Body of pancreas (tissue), 4 donors: ENCODE measurements around the gene TEFM. TPM values are rescaled to one million over a fixed set of nuclear protein-coding genes. Genes with fewer than 3 reads are reported as not detected.
"Not testable (repeated sequence)": the region's sequence is repeated elsewhere in the genome, so short reads cannot be mapped to it uniquely, and the experiment has no call there.

ENCODE experiments used
- ATAC-seq: fragments of 150-250 bp; one replicate; pipeline ENCODE4 v1.9.1; 2016
- DNase-seq, 4 donors: peaks; one replicate each; pipeline ENCODE4 v3.0.0-alpha.2; 2019
- H3K27ac ChIP-seq, 4 donors: fragments of 200-600 bp; sonication (generic); 1 replicate in 3 of 4; 2 replicates in 1 of 4; pipeline versions ENCODE4 v1.5.1 to v1.6.1; 2016 to 2019; ENCODE audit warnings: mild to moderate bottlenecking in 1 of 4, mixed read lengths in 1 of 4, moderate library complexity in 1 of 4
- H3K27me3 ChIP-seq, 2 donors: fragments of 200-600 bp; sonication (generic); one replicate each; pipeline ENCODE4 v1.6.0; 2016; ENCODE audit warnings: mild to moderate bottlenecking in 1 of 2
- H3K36me3 ChIP-seq, 2 donors: fragments of 200-600 bp; sonication (generic); replicated peaks in 1 of 2; 2 replicates each; pipeline ENCODE4 v1.5.1; 2016; ENCODE audit warnings: low read depth in 2 of 2; ENCODE audit not compliant: insufficient read depth in 1 of 2
- H3K4me1 ChIP-seq: fragments of 200-600 bp; sonication (generic); one replicate; pipeline ENCODE4 v1.6.0; 2016
- H3K4me3 ChIP-seq, 2 donors: fragments of 200-600 bp; sonication (generic); 1 replicate in 1 of 2; 2 replicates in 1 of 2; pipeline ENCODE4 v1.5.1; 2016 to 2019
- H3K9me3 ChIP-seq, 3 donors: fragments of 200-600 bp; sonication (generic); 1 replicate in 2 of 3; 2 replicates in 1 of 3; pipeline ENCODE4 v1.5.1; 2016
- CTCF ChIP-seq, 7 experiments: fragments of 450-650 bp in 4 of 7; fragments of 200-600 bp in 3 of 7; sonication (generic) in 3 of 7; IDR thresholded peaks; one replicate each; pipeline ENCODE4 v1.5.1; 2016 to 2019; ENCODE audit warnings: antibody characterized with exemption in 7 of 7
- POLR2A ChIP-seq, 3 donors: fragments of 450-650 bp; IDR thresholded peaks; one replicate each; pipeline ENCODE4 v1.6.1; 2016; ENCODE audit warnings: antibody characterized with exemption in 3 of 3, mild to moderate bottlenecking in 2 of 3
- WGBS, 2 donors: methylation state at CpG; one replicate each; pipeline ENCODE4 v1.1.5; 2017; 5-methylcytosine and 5-hydroxymethylcytosine counted together
- intact Hi-C: fragments of 100-400 bp; cut with DNase I; formaldehyde crosslinking; loops from one replicate; pipeline ENCODE4 v1.15.1; 2023
- total RNA-seq, 2 donors: library from RNA; depleted of rRNA; stranded (reverse); fragments of >200 nt; gene quantifications; one replicate each; pipeline ENCODE4 v1.1.0, GENCODE V29; 2016

Gene TEFM
- total RNA-seq, 2 donors from 2014 or later, result 6.7 to 9.9 TPM

GRCh38 chr17:30933966-30934365 lies 27.9 kb upstream of the TEFM start:
- TF ChIP-seq CTCF (IDR thresholded peaks at IDR 0.05), result no peak
- TF ChIP-seq POLR2A (IDR thresholded peaks at IDR 0.05), result no peak
- DNase-seq, result no peak
- ATAC-seq, result no peak

GRCh38 chr17:30931582-30931981 lies 25.5 kb upstream of the TEFM start:
- H3K36me3 ChIP-seq, DNase-seq, H3K27ac ChIP-seq: not testable (repeated sequence)

More at GRCh38 chr17:30933966-30934365, 27.9 kb upstream of the TEFM start:
- Histone ChIP-seq H3K4me3 (no peak overlapping the region), H3K36me3 (no peaks in the 10 kb centered on the region), H3K4me1 (no peaks in the 10 kb centered on the region), H3K27ac (no peak overlapping the region), H3K27me3 (no peaks in the 10 kb centered on the region), H3K9me3 (no peaks in the 10 kb centered on the region)
- intact Hi-C loops, result no loop called here
- WGBS, 2 donors, result 56 to 78% methylated on average over 5 of the region's 5 CpGs

GRCh38 chr17:30930495-30930894 lies 24.5 kb upstream of the TEFM start:
- Histone ChIP-seq H3K4me3 (no peak overlapping the region), H3K4me1 (no peaks in the 10 kb centered on the region), H3K36me3 (no peaks in the 10 kb centered on the region), H3K27ac (no peak overlapping the region), H3K27me3 (no peaks in the 10 kb centered on the region), H3K9me3 (no peaks in the 10 kb centered on the region)
- 74 to 75% methylated on average over 3 of the region's 3 CpGs for WGBS, 2 donors
- DNase-seq (no peak), ATAC-seq (no peak)
- TF ChIP-seq POLR2A (IDR thresholded peaks at IDR 0.05) (no peak), CTCF (IDR thresholded peaks at IDR 0.05) (no peak)
- intact Hi-C loops, result no loop called here

More at GRCh38 chr17:30931582-30931981, 25.5 kb upstream of the TEFM start:
- intact Hi-C loops, H3K4me1 ChIP-seq, H3K27me3 ChIP-seq, ATAC-seq, H3K9me3 ChIP-seq, H3K4me3 ChIP-seq: not testable (repeated sequence)
- 89 to 93% methylated on average over 8 of the region's 8 CpGs for WGBS, 2 donors

- intact Hi-C loops, H3K27me3 ChIP-seq, DNase-seq, H3K27ac ChIP-seq, H3K9me3 ChIP-seq, H3K4me3 ChIP-seq, ATAC-seq, H3K36me3 ChIP-seq, H3K4me1 ChIP-seq: not testable (repeated sequence)
- WGBS, 2 donors, result 89 to 98% methylated on average over 3 of the region's 3 CpGs
Observed at GRCh38 chr17:30929861-30930260, 23.8 kb upstream of the TEFM start.

- Histone ChIP-seq H3K4me1 (no peaks in the 10 kb centered on the region), H3K9me3 (no peaks in the 10 kb centered on the region), H3K27me3 (no peaks in the 10 kb centered on the region), H3K4me3 (no peak overlapping the region), H3K36me3 (no peaks in the 10 kb centered on the region), H3K27ac (no peak overlapping the region)
- intact Hi-C loops, result no loop called here
- DNase-seq, result no peak
- WGBS, 2 donors, result 68 to 72% methylated on average over 4 to 8 of the region's 8 CpGs
- ATAC-seq, result no peak
- TF ChIP-seq CTCF (IDR thresholded peaks at IDR 0.05) (no peak), POLR2A (IDR thresholded peaks at IDR 0.05) (no peak)
Observed at GRCh38 chr17:30929081-30929633, 23.1 kb upstream of the TEFM start.

- intact Hi-C loops, result no loop called here
- DNase-seq (no peak), ATAC-seq (no peak)
- no peaks in the 10 kb centered on the region for H3K36me3 ChIP-seq
- WGBS, 2 donors, result 83 to 88% methylated on average over 1 to 3 of the region's 3 CpGs
- no peak for TF ChIP-seq POLR2A (IDR thresholded peaks at IDR 0.05)
- no peak for TF ChIP-seq CTCF (IDR thresholded peaks at IDR 0.05)
- H3K9me3 ChIP-seq, result no peaks in the 10 kb centered on the region
- H3K27ac ChIP-seq, result no peak overlapping the region
- no peak overlapping the region for H3K4me3 ChIP-seq
- no peaks in the 10 kb centered on the region for H3K4me1 ChIP-seq
- H3K27me3 ChIP-seq, result no peaks in the 10 kb centered on the region
Observed at GRCh38 chr17:30928584-30928983, 22.5 kb upstream of the TEFM start.
